ENCODE data around the gene ZNF543. TPM values are rescaled to one million over a fixed set of nuclear protein-coding genes. Genes with fewer than 3 reads are reported as not detected.

ZNF543 gene
- total and polyA plus RNA-seq, 9 of the 15 experiments (the other 6 are each of a cell fraction or from before 2014, with no cell fraction given) = 0.14 to 5.5 (median 2.4) TPM

DNA sequence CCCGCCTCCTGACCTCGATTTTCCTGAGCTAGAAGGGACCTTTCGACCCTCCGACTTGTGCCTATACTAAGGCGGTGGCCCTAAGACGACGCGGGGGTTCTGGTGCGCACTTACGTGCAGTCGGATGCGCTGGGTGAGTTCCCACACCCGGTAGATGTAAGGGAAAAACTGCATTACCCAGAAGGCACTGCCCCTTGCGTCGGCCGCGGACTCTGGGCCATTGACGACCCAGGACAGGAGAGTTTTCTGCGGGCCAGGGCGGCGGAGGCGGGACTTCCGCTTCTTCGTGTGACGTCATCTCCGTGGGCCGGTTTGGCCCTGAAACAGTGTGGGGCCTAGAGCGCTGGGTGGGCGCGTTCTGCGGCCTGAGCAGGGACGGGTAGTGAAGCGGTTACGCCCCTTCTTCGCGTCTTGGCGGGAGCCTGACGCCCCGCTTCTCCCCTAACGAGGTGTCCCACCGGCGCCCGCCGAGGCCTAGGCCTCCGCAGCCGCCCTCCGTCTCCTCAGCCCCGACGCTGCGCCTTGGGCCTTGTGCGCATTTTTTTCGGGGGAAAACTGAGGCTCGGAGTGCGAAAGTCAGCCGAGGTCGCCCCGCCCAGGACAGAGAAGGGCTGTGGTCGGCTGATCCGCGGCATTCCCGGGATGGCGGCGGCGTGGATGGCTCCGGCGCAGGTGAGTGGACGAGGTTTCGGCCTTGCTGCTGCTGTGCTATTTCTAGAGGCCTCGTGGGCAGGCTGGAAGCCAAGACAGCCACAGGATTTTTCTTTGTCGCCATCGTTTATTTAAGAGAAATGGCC is 39.9 kb upstream of the ZNF543 start, which contains the start of gene ZNF460 (continued):
- TF ChIP-seq CBFA2T3 (IDR thresholded peaks at IDR 0.05) = no peak
- no peak for TF ChIP-seq BMI1 (IDR thresholded peaks at IDR 0.05; ENCODE audit: low read length)
- no peak for TF ChIP-seq ZNF174 (CRISPR knock-in tag; IDR thresholded peaks at IDR 0.05)
- no peak; the same call in 1 of the 2 replicates for TF ChIP-seq E2F1 (CRISPR knock-in tag; IDR thresholded peaks at IDR 0.05)
- TF ChIP-seq SAFB2 (IDR thresholded peaks at IDR 0.05; ENCODE audit: borderline replicate concordance, low read depth, low read length, severe bottlenecking) = no peak
- 0 out of 2 replicates have a peak, but pooled peaks have one; percentile 75 for TF ChIP-seq ZNF232 (CRISPR knock-in tag; IDR thresholded peaks at IDR 0.05)
- TF ChIP-seq HINFP (tag; conservative IDR thresholded peaks at IDR 0.05; ENCODE audit: low read depth) = no peak
- no peak for TF ChIP-seq DNMT1 (IDR thresholded peaks at IDR 0.05)
- no peak; the same call in 1 of the 2 replicates for TF ChIP-seq XRCC5 (IDR thresholded peaks at IDR 0.05; ENCODE audit: low read depth, low read length)
- TF ChIP-seq DIDO1 (tag; IDR thresholded peaks at IDR 0.05; ENCODE audit: low read depth) = peak; percentile 31; the same call in 1 of the 2 replicates
- TF ChIP-seq PCBP1 (IDR thresholded peaks at IDR 0.05; ENCODE audit: low read depth, low read length, poor library complexity, severe bottlenecking) = peak; percentile 80
- TF ChIP-seq NCOA1 (IDR thresholded peaks at IDR 0.05; ENCODE audit: low read depth) = no peak
- TF ChIP-seq, protein P1, sequence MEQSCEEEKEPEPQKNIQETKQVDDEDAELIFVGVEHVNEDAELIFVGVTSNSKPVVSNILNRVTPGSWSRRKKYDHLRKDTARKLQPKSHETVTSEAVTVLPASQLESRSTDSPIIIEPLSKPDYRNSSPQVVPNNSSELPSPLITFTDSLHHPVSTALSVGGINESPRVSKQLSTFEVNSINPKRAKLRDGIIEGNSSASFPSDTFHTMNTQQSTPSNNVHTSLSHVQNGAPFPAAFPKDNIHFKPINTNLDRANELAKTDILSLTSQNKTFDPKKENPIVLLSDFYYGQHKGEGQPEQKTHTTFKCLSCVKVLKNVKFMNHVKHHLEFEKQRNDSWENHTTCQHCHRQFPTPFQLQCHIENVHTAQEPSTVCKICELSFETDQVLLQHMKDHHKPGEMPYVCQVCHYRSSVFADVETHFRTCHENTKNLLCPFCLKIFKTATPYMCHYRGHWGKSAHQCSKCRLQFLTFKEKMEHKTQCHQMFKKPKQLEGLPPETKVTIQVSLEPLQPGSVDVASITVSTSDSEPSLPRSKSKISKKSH (CRISPR knock-in tag; IDR thresholded peaks at IDR 0.05) = no peak
- 0 out of 2 replicates have a peak, but pooled peaks have one; percentile 36 for TF ChIP-seq THAP7 (CRISPR knock-in tag; IDR thresholded peaks at IDR 0.05)
- TF ChIP-seq, protein P2, sequence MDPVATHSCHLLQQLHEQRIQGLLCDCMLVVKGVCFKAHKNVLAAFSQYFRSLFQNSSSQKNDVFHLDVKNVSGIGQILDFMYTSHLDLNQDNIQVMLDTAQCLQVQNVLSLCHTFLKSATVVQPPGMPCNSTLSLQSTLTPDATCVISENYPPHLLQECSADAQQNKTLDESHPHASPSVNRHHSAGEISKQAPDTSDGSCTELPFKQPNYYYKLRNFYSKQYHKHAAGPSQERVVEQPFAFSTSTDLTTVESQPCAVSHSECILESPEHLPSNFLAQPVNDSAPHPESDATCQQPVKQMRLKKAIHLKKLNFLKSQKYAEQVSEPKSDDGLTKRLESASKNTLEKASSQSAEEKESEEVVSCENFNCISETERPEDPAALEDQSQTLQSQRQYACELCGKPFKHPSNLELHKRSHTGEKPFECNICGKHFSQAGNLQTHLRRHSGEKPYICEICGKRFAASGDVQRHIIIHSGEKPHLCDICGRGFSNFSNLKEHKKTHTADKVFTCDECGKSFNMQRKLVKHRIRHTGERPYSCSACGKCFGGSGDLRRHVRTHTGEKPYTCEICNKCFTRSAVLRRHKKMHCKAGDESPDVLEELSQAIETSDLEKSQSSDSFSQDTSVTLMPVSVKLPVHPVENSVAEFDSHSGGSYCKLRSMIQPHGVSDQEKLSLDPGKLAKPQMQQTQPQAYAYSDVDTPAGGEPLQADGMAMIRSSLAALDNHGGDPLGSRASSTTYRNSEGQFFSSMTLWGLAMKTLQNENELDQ (CRISPR knock-in tag; IDR thresholded peaks at IDR 0.05; ENCODE audit: borderline replicate concordance) = peak; percentile 85
- peak; percentile 40 for TF ChIP-seq KAT2B (IDR thresholded peaks at IDR 0.05; ENCODE audit: low read depth, low read length)
- no peak for TF ChIP-seq ZNF274 (IDR thresholded peaks at IDR 0.05; ENCODE audit: borderline replicate concordance, low read depth, low read length)
- TF ChIP-seq GTF2A2 (tag; IDR thresholded peaks at IDR 0.05) = no peak
